OCI-LY3 (cell line): ENCODE measurements around the gene C10orf71.

Source experiments
- CTCF ChIP-seq: fragments of 200-600, 300-600 bp; sonication (generic); IDR thresholded peaks from 2 replicates; pipeline ENCODE4 v1.5.1; 2014; ENCODE audit warnings: antibody characterized with exemption, low read length, low read depth
- EZH2phosphoT487 ChIP-seq: fragments of 200-600 bp; shearing (Covaris generic); IDR thresholded peaks from 2 replicates; pipeline ENCODE4 v1.6.1; 2018; ENCODE audit warnings: antibody characterized with exemption, mixed run types, low read depth

DNA sequence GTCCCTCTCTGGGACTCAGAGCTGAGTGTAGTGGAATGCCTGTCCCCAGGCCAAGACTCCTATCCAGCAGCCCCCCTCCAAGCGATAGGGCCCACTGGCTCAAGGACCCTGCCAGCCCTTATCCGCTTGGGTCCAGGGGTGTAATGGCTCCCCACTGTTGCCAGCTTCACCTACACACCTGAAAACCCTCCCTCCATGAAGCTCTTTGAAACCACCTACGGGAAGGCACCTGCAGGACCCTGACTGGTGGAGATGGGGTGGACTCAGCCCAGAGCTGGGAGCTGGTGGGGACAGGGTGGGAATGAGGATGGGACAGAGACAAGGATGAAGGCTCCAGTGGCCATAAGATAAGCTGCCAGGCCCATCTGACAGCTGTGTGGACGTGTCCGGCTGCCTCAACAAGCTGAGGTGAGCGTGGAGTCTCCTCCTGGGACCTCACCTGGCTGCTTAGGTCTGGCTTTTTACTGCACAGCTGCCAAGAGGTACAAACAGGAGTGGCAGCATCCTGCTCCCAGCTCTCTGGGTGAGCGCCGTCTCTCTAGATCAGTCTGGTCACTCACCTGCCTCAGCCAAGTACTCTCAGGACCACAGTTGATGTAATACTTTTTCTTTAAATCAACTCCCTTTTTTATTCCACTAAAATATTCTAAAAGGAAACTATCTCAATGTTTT is 55.1 kb downstream of the C10orf71 start:
- TF ChIP-seq CTCF (no peak), EZH2phosphoT487 (no peak)
